ENCODE data around the gene SHROOM1. TPM values are rescaled to one million over a fixed set of nuclear protein-coding genes. Genes with fewer than 3 reads are reported as not detected.

The SHROOM1 gene
- total and polyA plus RNA-seq, 9 of the 15 experiments (the other 6 are each of a cell fraction or from before 2014, with no cell fraction given): 0.44 to 26.5 (median 11.9) TPM

DNA sequence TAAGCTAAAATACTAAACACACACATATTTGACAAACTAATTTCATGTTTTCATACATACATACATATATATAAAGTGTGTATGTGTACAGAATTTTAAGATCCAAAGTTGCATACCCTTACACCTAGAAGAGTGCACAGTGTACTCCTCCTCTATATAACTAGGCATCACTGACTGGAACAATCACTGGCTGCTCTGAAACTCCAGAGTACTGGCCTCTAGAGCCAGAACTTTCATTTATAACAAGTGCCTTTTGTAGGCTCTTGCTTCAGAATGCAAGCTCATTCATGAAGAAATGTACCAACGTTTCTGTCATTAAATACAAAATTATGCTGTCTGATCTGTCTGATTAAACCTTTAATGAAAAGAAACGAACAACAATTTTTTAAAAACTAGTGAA, 47.0 kb upstream of the SHROOM1 start (continued):
- TF ChIP-seq IRF2 (CRISPR knock-in tag; IDR thresholded peaks at IDR 0.05): no peak
- TF ChIP-seq NFATC3 (IDR thresholded peaks at IDR 0.05): no peak
- TF ChIP-seq FOXM1 (IDR thresholded peaks at IDR 0.05; ENCODE audit: low read depth): no peak
- TF ChIP-seq FOXM1 (CRISPR knock-in tag; IDR thresholded peaks at IDR 0.05; ENCODE audit: low read depth): no peak

DNA sequence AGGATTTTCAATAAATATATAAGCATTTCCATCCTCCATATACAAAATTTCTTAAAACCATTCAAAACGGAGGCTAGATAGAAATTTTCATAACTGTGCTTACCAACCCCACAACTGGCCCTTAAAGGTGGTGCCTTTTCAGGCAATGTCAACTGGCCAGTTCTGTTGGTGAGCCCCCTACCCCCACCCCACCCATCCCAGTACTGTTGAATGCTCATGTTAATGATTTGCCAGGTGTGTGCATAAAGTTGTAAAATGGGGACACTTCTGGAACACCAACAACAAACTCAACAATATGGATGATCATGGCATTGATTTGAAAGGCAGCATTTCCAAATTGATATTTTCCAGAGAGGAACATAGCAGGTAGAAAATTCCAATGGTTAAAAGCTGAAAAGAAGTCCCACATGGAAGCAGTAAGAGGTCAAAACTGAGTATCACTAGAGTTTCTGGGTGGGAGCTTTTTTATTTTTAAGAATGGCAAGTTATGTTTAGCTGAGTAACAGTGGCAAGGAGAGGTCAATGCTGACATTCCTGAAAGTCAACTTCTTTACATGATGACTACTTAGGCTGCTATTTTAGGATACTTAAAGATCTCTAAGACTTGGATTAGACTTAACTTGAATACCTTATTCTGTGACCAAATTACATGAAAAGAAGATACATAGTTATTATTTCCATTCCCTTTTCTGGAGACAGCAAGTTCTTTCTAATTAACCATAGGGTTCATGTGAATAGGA, 45.7 kb upstream of the SHROOM1 start:
- CTCF ChIA-PET (ENCODE audit: low intra/inter-chr PET ratio): interaction anchor here (0.6 kb wide), 1 partner anchor 1278 kb away, joined by 3 read pairs; no protein-coding TSS in a partner anchor
- no TSS peak for BruUV-seq (replicated peaks)
- H3K36me3 ChIP-seq (ENCODE audit: control insufficient read depth, insufficient read depth, low read length): peaks cover 56% of the 10 kb centered on the region
- no peak overlapping the region for H2AFZ ChIP-seq (ENCODE audit: low read depth, low read length)
- no peaks in the 10 kb centered on the region for H3K79me2 ChIP-seq (ENCODE audit: control insufficient read depth, insufficient read depth, low read length)
- in situ Hi-C loops (cut with MboI): no loop called here
- POLR2A ChIA-PET: interaction anchor here (1.1 to 2.2 kb wide), 2 partner anchors 10 to 13 kb away, joined by 3 to 12 read pairs; partner anchors contain the start of genes GDF9 and UQCRQ
- no peak overlapping the region for H3K4me3 ChIP-seq
- no peaks in the 10 kb centered on the region for H3K9me3 ChIP-seq (replicated peaks; ENCODE audit: control insufficient read depth, insufficient read depth, low read depth, low read length)
- H3K9ac ChIP-seq (ENCODE audit: insufficient read depth in 1 of 2, low read depth in 2 of 2, low read length in 2 of 2): no peak overlapping the region
- H3K4me1 ChIP-seq (replicated peaks in 1 of 2; ENCODE audit: control insufficient read depth in 2 of 2, insufficient read depth in 2 of 2, low read length in 2 of 2): peaks cover 0 to 19% of the 10 kb centered on the region in 2 experiments; a peak in 2 of 5 replicates
- H3K27ac ChIP-seq (ENCODE audit: extremely low read depth, low read depth, low read length): no peak overlapping the region
- FAIRE-seq: no peak
- no peaks in the 10 kb centered on the region for H3K27me3 ChIP-seq (ENCODE audit: control insufficient read depth in 2 of 2, insufficient read depth in 2 of 2, low read length in 2 of 2)
- no peak overlapping the region for H3K4me2 ChIP-seq (ENCODE audit: insufficient read depth, low read length)
- 60% methylated on average over 1 of the region's 1 CpG for WGBS (ENCODE audit: insufficient coverage, low coverage, missing lambda C conversion rate)
- no peak for DNase-seq (ENCODE audit: extremely low read depth in 1 of 4, low spot score in 3 of 4)
- H4K20me1 ChIP-seq (replicated peaks; ENCODE audit: control insufficient read depth, insufficient read depth, low read length): peaks cover 4% of the 10 kb centered on the region; the same call in 1 of the 2 replicates
- no peak for ATAC-seq
- no peaks in the 10 kb centered on the region for H3K9me1 ChIP-seq (ENCODE audit: control insufficient read depth, insufficient read depth, low read length)
- intact Hi-C loops (cut with micrococcal nuclease): no loop called here
- TF ChIP-seq CHD2 (IDR thresholded peaks at IDR 0.05; ENCODE audit: low read depth, low read length) (no peak), RAD51 (IDR thresholded peaks at IDR 0.05; ENCODE audit: borderline replicate concordance, low read depth) (no peak), ZKSCAN8 (CRISPR knock-in tag; IDR thresholded peaks at IDR 0.05) (no peak), CHD4 (IDR thresholded peaks at IDR 0.05; ENCODE audit: insufficient read depth, insufficient replicate concordance, low read depth, low read length, poor library complexity, severe bottlenecking) (no peak), ZNF318 (IDR thresholded peaks at IDR 0.05; ENCODE audit: borderline replicate concordance in 1 of 2, low read depth in 1 of 2) (no peak), ZNF79 (CRISPR knock-in tag; IDR thresholded peaks at IDR 0.05; ENCODE audit: low read depth) (no peak), PCBP1 (IDR thresholded peaks at IDR 0.05; ENCODE audit: low read depth, low read length, poor library complexity, severe bottlenecking) (no peak)

Data from K562 (cell line).